Measurements from ENCODE around the gene CHAT. TPM values are rescaled to one million over a fixed set of nuclear protein-coding genes. Genes with fewer than 3 reads are reported as not detected.

Gene CHAT
- total RNA-seq, 2 donors from 2014 or later, result 0.26 TPM; not detected in 1

GRCh38 chr10:49711481-49711880, 97.6 kb downstream of the CHAT start:
- WGBS, 2 donors, result 40 to 43% methylated on average over 8 of the region's 8 CpGs
- intact Hi-C loops (cut with DNase I), result no loop called here
- Histone ChIP-seq H3K4me1 (no peaks in the 10 kb centered on the region), H3K36me3 (replicated peaks in 1 of 2; ENCODE audit: insufficient read depth in 1 of 2, low read depth in 2 of 2) (no peaks in the 10 kb centered on the region), H3K27ac (no peak overlapping the region), H3K4me3 (no peak overlapping the region), H3K27me3 (no peaks in the 10 kb centered on the region), H3K9me3 (no peaks in the 10 kb centered on the region)
- no peak for ATAC-seq
- no peak for DNase-seq
- no peak for TF ChIP-seq CTCF (IDR thresholded peaks at IDR 0.05)
- TF ChIP-seq POLR2A (IDR thresholded peaks at IDR 0.05), result no peak

- 58 to 67% methylated on average over 5 of the region's 5 CpGs for whole genome bisulfite sequencing, 2 donors
- DNase-seq (no peak), ATAC-seq (no peak)
- TF ChIP-seq POLR2A (IDR thresholded peaks at IDR 0.05), result no peak
- no peak for TF ChIP-seq CTCF (IDR thresholded peaks at IDR 0.05)
- H3K27ac ChIP-seq, result no peak overlapping the region
- H3K9me3 ChIP-seq, result no peaks in the 10 kb centered on the region
- H3K4me3 ChIP-seq, result no peak overlapping the region
- intact Hi-C loops (cut with DNase I), result no loop called here
- no peaks in the 10 kb centered on the region for H3K4me1 ChIP-seq
- no peaks in the 10 kb centered on the region for H3K27me3 ChIP-seq
- no peaks in the 10 kb centered on the region for H3K36me3 ChIP-seq (replicated peaks in 1 of 2; ENCODE audit: insufficient read depth in 1 of 2, low read depth in 2 of 2)
These were observed 99.4 kb downstream of the CHAT start for GRCh38 chr10:49713266-49713665.

Other genes starting within 250 kb of the CHAT start
- gene DRGX, start 217.9 kb upstream of the CHAT start, total RNA-seq, result not detected
- gene ERCC6, start 74.9 kb upstream of the CHAT start, total RNA-seq, result 10 to 100 TPM; 15.6 to 16.8 TPM
- gene SLC18A3, start 3.7 kb upstream of the CHAT start, total RNA-seq, result not detected
- gene C10orf53, start 65.6 kb downstream of the CHAT start, total RNA-seq, result not detected
- 1 to 10 TPM; 2.6 to 4.3 TPM for gene OGDHL, start 148.3 kb downstream of the CHAT start, total RNA-seq

Measured in body of pancreas (tissue), 4 donors.